NCI-H1436 (cell line): Measurements from ENCODE around the gene VTI1B.

Experiments
- DNase-seq: peaks from one replicate; lab custom pipeline; 2025; lab: John Stamatoyannopoulos, UW

The VTI1B gene

GRCh38 chr14:67675219-67675582, 769 bp upstream of the VTI1B start:
- no peak for DNase-seq

DNA sequence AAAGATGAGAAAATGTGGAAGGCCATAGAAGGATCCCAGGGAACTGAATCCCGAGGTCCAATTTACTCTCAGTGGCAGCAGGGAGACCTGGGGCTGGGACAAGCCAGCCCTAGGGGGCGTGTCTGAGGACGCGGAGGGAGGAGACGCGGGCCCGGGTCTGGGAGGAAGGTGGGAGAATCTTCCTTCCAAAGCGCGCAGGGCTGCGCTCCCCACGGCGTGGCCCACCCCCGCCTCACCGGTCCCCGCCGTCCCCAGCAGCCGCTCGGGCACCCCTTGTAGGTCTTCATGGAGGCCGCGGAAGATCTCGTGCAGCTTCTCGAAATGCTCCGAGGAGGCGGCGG, 323 bp downstream of the VTI1B start:
- peak; percentile 31 for DNase-seq

- no peak for DNase-seq
These were observed 981 bp downstream of the VTI1B start for GRCh38 chr14:67673451-67673850.

- DNase-seq, result no peak
These were observed 5.9 kb downstream of the VTI1B start for GRCh38 chr14:67668559-67668958.

DNA sequence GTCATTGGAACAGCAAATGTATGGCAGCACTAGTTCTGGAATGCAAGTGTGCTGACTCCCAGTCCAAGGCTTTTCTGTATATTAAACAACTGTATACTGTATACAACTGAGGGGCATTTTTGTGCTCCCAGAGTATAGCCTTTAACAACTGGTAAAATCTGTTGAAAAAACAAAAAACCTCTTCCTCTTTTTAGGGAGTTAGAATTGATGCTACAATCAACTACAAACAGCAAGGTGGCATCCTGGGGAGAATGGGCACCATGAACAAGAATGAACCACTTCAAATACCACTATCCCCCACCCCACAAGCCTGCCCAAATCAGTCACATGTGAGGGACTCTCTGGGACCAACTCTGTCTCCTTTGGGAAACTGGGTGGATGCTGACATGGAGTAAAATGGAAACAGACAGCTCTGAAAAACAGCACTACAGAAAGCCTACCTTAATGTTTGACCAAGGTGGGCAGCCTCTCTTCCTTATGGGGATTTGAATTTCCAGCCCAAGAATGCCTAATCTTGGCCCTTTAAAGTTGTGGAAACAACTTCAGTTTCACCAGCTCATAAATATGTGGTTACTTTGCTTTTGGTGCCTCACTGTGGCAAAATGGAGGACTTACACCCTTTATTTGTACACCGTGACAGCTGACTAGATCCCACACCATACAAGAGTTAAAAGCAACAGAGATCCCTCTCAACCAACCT, 7.5 kb downstream of the VTI1B start:
- peak; percentile 10 for DNase-seq

GRCh38 chr14:67665868-67666267, 8.6 kb downstream of the VTI1B start:
- DNase-seq, result no peak

DNA sequence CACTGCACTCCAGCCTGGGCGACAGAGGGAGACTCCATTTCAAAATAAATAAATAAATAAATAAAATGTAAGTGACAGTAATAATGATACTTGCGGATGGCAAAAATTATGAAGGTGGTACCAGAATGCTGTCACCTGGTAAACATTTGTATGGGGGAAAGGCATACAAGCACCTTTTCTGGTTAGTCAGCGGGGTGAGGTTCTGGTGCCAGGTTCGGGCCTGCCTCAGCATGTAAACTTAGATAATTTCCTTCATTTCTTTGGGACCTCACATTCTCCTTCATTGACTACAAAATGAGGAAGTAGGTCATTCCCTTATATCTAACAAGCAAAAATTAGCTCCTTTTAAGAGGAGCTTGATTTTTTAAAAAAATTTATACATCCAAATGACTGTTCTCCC, 10.8 kb downstream of the VTI1B start:
- no peak for DNase-seq

DNA sequence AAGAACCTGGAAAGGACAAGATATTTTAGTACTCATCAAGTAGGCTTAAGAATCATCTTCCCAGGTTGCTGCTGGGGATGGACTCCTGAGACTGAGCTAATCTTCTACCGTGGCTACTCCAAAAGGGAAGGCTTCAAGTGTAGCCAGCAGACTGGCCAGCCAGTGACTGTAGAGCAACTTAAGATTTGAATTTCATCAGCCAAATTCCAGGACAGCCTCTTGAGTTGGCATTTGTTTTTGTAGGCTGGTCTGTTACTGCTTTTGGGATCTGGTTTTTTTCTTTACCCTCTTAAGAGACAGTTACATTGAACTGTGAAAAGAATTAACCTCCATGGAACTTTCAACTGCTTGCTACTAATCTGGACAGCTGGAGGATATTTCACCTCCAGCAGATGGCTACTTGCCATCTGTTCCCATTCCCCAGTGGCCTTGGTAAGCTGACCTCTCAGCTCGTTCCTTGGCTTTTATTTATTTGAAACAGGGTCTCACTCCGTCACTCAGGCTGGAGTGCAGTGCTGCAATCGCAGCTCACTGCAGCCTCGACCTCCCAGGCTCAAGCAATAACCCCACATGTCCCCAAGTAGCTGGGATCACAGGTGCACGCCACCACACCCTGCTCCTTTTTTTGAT, 20.7 kb downstream of the VTI1B start:
- no peak for DNase-seq

- no peak for DNase-seq
These were observed 22.2 kb downstream of the VTI1B start for GRCh38 chr14:67652189-67652588.

GRCh38 chr14:67650694-67651093, 23.7 kb downstream of the VTI1B start:
- no peak for DNase-seq

- DNase-seq, result no peak
These were observed 24.3 kb downstream of the VTI1B start for GRCh38 chr14:67650151-67650550.

GRCh38 chr14:67646131-67646530, 28.3 kb downstream of the VTI1B start:
- no peak for DNase-seq

DNA sequence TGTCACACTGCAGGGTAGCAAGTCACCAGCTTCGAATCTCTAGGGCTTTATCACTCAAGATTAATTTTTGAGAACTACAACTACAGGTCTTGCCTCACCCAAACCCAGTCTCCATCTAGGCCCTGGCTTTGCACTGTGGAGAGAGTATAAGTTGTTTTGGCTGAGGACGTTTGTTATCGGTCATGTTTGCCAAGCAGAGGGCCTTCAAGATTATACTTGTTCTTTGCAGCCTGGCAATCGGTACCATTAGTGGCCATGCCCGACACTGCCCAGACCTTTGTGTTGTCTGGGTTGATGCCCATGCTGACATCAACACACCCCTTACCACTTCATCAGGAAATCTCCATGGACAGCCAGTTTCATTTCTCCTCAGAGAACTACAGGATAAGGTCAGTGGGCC, 29.0 kb downstream of the VTI1B start:
- DNase-seq, result no peak

DNA sequence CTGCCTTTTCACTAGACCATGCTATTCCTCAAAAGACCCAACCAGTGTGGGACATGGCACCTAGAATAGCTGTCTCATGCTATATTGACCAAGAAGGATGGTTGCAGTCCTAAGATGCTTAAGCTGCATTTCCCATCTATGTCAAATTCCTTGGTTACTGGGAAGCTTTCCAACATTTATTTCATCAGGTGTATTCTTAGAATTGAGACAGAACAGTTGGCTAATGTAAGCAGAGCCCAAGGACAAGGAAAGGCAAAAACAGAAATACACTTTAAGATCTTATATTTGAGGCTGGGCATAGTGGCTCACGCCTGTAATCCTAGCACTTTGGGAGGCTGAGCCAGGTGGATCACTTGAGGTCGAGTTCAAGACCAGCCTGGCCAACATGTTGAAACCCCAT, 30.0 kb downstream of the VTI1B start:
- DNase-seq, result no peak

DNA sequence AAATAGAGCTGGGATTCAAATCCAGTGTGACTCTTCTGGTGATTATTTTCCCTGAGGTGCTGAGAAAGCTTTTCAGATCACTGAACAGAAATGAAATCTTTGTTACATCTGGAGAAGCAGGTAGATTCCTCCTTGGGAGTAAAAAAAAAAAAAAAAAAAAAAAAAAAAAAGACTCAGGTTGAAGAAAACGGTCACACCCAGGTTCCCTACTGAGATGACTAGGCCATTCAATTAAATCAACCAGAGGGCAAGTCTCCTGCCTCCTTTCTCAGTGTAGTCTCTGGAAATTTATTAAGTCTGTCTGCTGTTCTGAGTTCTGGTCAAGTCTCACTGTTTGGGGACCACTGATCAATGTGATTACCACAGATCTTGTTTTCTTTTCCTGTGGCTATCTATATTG, 30.7 kb downstream of the VTI1B start:
- no peak for DNase-seq

DNA sequence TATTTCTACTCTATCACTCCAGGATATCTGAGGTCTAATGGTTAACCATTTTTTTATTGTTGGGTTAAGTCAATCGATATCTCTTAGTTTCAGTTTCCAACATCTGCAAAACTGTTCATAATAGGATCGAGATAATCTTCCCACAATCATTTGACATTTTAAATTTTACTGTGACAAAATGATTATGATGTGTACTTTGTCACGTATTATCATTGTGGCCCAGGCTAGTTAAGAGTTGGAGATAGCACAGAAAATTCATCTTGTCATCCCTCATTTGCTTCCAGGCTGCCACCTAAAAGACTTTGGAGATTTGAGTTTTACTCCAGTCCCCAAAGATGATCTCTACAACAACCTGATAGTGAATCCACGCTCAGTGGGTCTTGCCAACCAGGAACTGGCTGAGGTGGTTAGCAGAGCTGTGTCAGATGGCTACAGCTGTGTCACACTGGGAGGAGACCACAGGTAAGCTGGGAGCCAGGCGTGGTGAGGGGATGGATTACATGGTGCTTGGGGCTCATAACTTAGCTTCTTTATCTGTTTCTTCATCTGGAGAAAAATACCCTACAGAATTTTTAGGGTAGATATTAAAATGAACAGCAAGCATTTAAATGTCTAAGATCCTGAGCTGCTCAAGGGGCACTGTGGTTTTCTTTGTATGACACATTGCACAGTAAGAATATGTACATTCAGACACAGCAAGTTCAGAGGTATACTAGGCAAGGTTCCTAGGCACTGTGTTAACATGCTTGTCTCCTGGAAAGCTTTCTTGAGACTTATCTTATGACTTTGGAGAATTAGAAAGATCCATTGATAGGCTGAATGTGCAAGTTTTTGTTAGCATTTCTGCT, 32.3 kb downstream of the VTI1B start:
- DNase-seq, result no peak

DNA sequence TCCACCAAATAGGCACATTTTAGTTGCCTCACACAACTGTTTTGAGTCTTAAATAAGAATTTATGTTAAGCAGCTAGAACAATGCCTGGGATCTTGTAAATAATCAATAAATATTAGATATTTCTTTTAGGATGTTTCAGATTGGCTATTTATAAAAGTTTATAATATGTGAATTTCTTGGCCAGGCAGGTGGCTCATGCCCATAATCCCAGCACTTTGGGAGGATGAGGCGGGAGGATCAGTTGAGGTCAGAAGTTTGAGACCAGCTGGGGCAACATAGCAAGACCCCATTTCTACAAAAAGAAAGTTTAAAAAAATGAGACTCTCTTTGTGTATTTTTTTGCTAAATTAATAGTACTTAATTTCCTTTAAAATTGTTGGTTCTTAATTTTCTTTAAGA, 33.0 kb downstream of the VTI1B start:
- DNase-seq, result no peak

DNA sequence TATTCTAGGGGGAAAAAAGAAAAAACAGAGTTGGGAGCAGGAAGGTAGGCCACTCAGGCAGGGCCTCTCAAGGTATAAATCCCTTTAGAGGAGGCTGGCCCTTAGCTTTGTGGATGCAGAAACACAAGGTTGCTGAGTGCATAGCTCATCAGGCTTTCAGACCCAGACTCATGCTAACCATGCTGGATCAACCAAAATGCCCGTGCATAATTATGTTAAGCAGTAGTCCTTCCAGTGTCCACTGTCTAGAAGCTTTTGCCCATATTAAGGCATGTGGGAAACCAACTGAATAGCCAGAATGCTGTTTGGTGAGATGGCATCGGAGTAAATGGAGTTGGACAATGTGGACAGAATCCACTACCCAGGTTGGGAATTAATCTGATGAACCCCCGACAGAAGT, 35.8 kb downstream of the VTI1B start:
- no peak for DNase-seq

- DNase-seq, result peak; percentile 6
These were observed 38.0 kb downstream of the VTI1B start for GRCh38 chr14:67636361-67636919.

DNA sequence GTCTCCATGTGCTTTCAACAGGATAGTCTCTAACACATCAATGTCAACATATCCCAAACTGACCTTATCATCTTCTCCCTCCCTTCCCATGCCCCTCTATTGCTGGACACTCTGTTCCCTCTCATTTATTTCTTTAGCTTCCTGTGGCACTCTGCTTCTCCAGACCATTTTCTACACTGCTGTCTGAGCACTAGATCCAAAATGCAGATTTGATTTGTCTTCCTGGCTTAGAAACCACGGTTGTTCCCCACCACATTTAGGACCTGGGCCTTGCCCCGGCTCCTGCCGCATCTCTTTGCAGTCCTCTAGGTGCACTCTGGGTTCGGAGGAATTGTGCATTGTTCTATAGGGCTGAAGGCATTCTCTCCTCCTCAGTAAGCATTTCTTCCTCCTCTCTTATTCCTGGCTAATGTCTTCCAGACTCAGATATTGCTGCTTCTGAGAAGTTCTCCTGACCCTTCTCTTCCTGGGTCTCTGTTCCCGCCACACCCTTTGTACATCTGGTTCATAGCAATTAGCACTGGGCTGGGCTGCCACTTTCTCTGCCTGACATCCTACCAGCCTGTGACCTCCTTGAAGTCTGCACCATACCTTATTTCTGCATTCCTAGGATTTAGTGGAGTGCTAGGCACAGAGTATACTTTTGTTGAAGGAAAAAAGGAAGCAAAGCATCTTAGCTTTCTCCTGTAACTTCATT, 40.8 kb downstream of the VTI1B start:
- DNase-seq, result no peak

DNA sequence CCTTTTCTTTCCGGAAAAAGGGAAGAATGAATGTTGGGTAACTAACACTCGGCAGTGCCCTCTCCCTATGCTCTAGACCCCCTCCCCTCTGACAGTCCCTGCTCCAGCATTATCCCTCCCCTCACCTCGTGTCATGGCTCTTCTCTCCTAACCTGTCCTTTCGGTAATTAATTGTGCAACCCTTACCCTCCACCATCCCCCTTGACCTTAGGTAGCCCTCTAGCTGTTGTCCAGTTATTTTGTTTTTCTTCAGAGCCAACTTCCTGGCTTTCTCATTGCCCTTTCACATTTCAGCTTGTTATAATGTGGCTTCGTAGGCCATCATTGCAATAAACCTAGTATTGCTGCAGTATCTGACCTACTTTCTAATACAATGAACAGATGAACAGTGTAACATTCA, 43.5 kb downstream of the VTI1B start:
- DNase-seq, result no peak

DNA sequence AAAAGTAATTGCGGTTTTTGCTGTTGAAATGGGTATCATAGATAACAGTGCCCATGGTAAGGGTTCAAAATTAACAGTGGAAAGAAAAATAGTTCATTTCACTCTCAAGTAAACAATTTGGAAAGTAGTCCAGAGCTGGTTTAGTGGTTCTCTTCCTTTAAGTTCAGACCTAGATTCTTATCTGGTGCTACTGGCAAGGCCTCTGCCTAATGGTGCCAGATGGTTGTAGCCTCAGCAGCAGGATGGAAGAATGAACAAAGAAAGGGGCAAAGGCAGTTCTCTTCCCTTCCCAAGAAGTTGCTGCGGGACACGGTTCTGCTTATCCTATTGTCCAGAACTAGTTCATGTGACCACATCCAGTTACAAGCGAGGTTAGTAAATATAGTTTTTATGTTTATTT, 44.2 kb downstream of the VTI1B start:
- no peak for DNase-seq
